HEK293T (cell line): ENCODE data around the gene WDR90.

Experiments
- CTCF ChIA-PET: fragments of 350-600 bp; formaldehyde crosslinking; extraction: SDS; loops from one replicate; lab custom pipeline; 2021; ENCODE audit warnings: antibody characterized with exemption, inconsistent platforms; lab: Yijun Ruan, JAX
- POLR2A ChIA-PET: fragments of 350-600 bp; formaldehyde crosslinking; extraction: SDS; loops from one replicate; lab custom pipeline; 2020; ENCODE audit warnings: antibody characterized with exemption, inconsistent platforms; lab: Yijun Ruan, JAX
- DNase-seq: peaks from one replicate; pipeline ENCODE4 v3.0.0; 2012; ENCODE audit warnings: mixed read lengths; ENCODE audit errors: extremely low spot score
- ARNT ChIP-seq: fragments of 450-650 bp; IDR thresholded peaks from 2 replicates; pipeline ENCODE4 v1.6.1; 2017; ENCODE audit warnings: mild to moderate bottlenecking
- BHLHE40 ChIP-seq: fragments of 450-650 bp; IDR thresholded peaks from 2 replicates; pipeline ENCODE4 v1.6.1; 2016; ENCODE audit warnings: mild to moderate bottlenecking, moderate library complexity, borderline replicate concordance
- CTBP1 ChIP-seq: fragments of 450-650 bp; IDR thresholded peaks from 2 replicates; pipeline ENCODE4 v1.6.1; 2016; ENCODE audit warnings: borderline replicate concordance
- ELF4 ChIP-seq: fragments of 450-650 bp; IDR thresholded peaks from 2 replicates; pipeline ENCODE4 v1.6.1; 2017; ENCODE audit warnings: antibody characterized with exemption
- FOXA1 ChIP-seq: fragments of 450-650 bp; IDR thresholded peaks from 2 replicates; pipeline ENCODE4 v1.6.1; 2016; ENCODE audit warnings: mild to moderate bottlenecking
- FOXK2 ChIP-seq: fragments of 450-650 bp; IDR thresholded peaks from 2 replicates; pipeline ENCODE4 v1.6.1; 2016; ENCODE audit warnings: mild to moderate bottlenecking
- FOXM1 ChIP-seq: fragments of 450-650 bp; IDR thresholded peaks from 2 replicates; pipeline ENCODE4 v1.6.1; 2017; ENCODE audit warnings: mild to moderate bottlenecking, borderline replicate concordance
- HDGF ChIP-seq: fragments of 450-650 bp; IDR thresholded peaks from 2 replicates; pipeline ENCODE4 v1.6.1; 2017; ENCODE audit warnings: antibody characterized with exemption, borderline replicate concordance
- L3MBTL2 ChIP-seq: fragments of 450-650 bp; conservative IDR thresholded peaks from 2 replicates; pipeline ENCODE4 v1.6.1; 2016; ENCODE audit warnings: mild to moderate bottlenecking
- LEF1 ChIP-seq: fragments of 450-650 bp; IDR thresholded peaks from 2 replicates; pipeline ENCODE4 v1.6.1; 2017; ENCODE audit warnings: mild to moderate bottlenecking, borderline replicate concordance
- NFRKB ChIP-seq: fragments of 450-650 bp; IDR thresholded peaks from 2 replicates; pipeline ENCODE4 v1.6.1; 2016; ENCODE audit warnings: mild to moderate bottlenecking, moderate library complexity
- PKNOX1 ChIP-seq: fragments of 450-650 bp; IDR thresholded peaks from 2 replicates; pipeline ENCODE4 v1.6.1; 2016
- SP1 ChIP-seq: fragments of 450-650 bp; IDR thresholded peaks from 2 replicates; pipeline ENCODE4 v1.6.1; 2017
- SUZ12 ChIP-seq: fragments of 450-650 bp; IDR thresholded peaks from 2 replicates; pipeline ENCODE4 v1.6.1; 2016; ENCODE audit warnings: mild to moderate bottlenecking
- TARDBP ChIP-seq: fragments of 450-650 bp; IDR thresholded peaks from 2 replicates; pipeline ENCODE4 v1.6.1; 2016
- ZNF384 ChIP-seq: fragments of 450-650 bp; IDR thresholded peaks from 2 replicates; pipeline ENCODE4 v1.6.1; 2016

WDR90 gene

DNA sequence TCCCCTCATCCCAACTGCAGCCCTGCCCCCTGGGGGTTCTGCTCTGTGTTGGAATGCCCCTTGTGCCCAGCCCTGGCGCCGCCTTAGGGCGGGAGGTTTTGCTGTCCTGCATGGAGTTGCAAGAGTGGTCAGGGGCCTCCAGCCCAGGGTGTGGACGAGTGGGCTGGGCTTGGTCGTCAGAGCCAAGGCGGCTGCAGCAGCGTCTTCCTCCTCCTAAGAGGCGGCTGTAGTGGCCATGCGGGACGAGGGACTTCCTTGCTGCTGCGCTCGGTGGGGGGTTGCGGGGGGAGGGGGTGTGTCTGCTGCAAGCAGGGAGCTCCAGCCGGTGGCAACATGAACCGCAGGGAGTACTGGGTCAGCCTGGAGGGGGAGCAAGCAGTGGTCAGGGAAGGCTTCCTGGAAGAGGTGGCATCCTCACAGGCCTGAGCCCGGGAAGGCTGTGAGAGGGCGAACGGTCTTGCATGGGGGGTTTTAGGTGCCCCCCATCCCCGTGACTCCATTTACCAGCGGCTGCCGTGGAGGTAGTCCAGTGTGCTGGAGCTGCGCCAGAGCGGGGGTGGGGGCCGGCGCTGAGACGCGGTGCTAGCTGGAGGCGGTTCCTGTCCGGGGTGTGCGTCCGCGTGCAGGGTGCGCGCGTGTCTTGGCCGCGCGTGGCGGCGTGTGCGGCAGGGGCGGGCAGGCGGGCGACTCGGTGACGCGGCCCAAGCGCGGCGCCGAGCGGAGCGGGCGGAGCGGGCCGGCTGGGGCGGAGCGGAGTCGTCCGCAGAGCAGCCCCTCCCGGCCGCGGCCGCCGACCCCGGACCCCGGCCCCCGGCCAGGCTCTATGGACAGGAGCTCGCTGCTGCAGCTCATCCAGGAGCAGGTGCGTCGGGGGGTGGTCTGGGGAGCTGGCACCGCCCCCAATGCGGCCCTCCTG, 26.1 kb downstream of the WDR90 start, which contains the start of gene RHBDL1:
Gene RHBDL1, plus strand, starts transcription at position 704 of the 916 bp plus-strand sequence. Its CDS starts 120 bp downstream, at position 824.
- TF ChIP-seq ARNT (no peak), FOXM1 (no peak), L3MBTL2 (no peak)
- ChIA-PET POLR2A (interaction anchor here (0.6 to 2.2 kb wide), 2 partner anchors 9 to 16 kb away, joined by 3 to 6 read pairs; partner anchors contain the start of gene JMJD8), CTCF (interaction anchor here (1.2 kb wide), 1 partner anchor 27 kb away, joined by 4 read pairs; the partner anchor contains the start of gene WDR90)
- peak; percentile 40 for DNase-seq

DNA sequence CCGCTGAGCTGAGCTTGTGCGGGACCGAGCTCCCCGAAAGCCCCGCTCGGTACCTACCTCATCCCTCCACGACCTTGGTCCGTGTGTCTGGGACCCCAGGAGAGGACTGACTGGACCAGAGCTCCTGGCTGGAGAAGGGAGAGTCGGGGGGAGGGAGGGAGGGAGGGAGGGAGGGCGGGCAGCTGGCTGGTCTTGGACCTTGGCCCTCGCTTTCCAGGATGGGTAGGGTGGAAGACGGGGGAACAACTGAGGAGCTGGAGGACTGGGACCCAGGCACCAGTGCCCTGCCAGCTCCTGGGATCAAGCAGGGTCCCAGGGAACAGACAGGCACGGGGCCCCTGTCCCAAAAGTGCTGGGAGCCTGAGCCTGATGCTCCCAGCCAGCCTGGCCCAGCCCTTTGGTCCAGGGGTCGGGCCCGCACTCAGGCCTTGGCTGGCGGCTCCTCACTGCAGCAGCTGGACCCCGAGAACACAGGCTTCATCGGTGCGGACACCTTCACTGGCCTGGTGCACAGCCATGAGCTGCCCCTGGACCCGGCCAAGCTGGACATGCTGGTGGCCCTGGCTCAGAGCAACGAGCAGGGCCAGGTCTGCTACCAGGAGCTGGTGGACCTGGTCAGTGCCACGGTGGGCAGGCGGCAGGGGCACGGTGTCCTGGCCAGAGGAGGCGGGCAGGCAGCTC, 26.9 kb downstream of the WDR90 start:
- no peak for DNase-seq
- ChIA-PET CTCF (interaction anchor here (1.2 kb wide), 1 partner anchor 28 kb away, joined by 4 read pairs; the partner anchor contains the start of gene WDR90), POLR2A (interaction anchor here (2.2 kb wide), 1 partner anchor 17 kb away, joined by 6 read pairs; no protein-coding TSS in a partner anchor)
- no peak for TF ChIP-seq FOXK2
- TF ChIP-seq BHLHE40: no peak
- TF ChIP-seq SUZ12: no peak
- no peak for TF ChIP-seq LEF1
- no peak for TF ChIP-seq L3MBTL2
- TF ChIP-seq HDGF: no peak
- no peak for TF ChIP-seq PKNOX1
- no peak for TF ChIP-seq NFRKB
- no peak for TF ChIP-seq CTBP1
- no peak for TF ChIP-seq ARNT
- no peak for TF ChIP-seq ZNF384
- no peak for TF ChIP-seq FOXM1
- TF ChIP-seq FOXA1: no peak
- TF ChIP-seq TARDBP: no peak
- TF ChIP-seq ELF4: no peak
- TF ChIP-seq SP1: no peak

- CTCF ChIA-PET: interaction anchor here (1.2 kb wide), 1 partner anchor 28 kb away, joined by 4 read pairs; the partner anchor contains the start of gene WDR90
- TF ChIP-seq FOXA1: no peak
- no peak for TF ChIP-seq CTBP1
- POLR2A ChIA-PET: interaction anchor here (2.2 kb wide), 1 partner anchor 17 kb away, joined by 6 read pairs; no protein-coding TSS in a partner anchor
- no peak for DNase-seq
Measured at GRCh38 chr16:676565-676902, 27.4 kb downstream of the WDR90 start.

DNA sequence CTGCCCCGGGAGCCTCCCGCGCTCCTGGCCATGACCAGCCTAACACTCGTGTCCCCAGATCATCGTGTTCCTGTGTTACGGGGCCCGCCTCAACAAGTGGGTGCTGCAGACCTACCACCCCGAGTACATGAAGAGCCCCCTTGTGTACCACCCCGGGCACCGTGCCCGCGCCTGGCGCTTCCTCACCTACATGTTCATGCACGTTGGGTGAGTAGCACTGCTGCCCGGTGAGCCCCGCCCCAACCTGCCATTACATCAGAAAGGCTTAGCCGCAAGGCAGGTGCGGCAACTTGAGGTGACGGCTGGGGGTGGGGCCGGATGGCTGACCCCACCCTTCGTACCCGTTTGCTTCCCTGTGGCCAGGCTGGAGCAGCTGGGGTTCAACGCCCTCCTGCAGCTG, 27.7 kb downstream of the WDR90 start:
- no peak for DNase-seq
- TF ChIP-seq PKNOX1 (no peak), LEF1 (no peak), NFRKB (no peak)
- CTCF ChIA-PET: no interaction called here
- POLR2A ChIA-PET: interaction anchor here (2.2 kb wide), 1 partner anchor 18 kb away, joined by 6 read pairs; no protein-coding TSS in a partner anchor

GRCh38 chr16:677316-678190, 28.4 kb downstream of the WDR90 start:
- no peak for DNase-seq
- ChIA-PET CTCF (no interaction called here), POLR2A (interaction anchor here (1.9 to 2.9 kb wide), 2 partner anchors 12 to 29 kb away, joined by 11 to 16 read pairs; partner anchors contain the start of genes WDR24 and WDR90)
- no peak for TF ChIP-seq FOXA1

DNA sequence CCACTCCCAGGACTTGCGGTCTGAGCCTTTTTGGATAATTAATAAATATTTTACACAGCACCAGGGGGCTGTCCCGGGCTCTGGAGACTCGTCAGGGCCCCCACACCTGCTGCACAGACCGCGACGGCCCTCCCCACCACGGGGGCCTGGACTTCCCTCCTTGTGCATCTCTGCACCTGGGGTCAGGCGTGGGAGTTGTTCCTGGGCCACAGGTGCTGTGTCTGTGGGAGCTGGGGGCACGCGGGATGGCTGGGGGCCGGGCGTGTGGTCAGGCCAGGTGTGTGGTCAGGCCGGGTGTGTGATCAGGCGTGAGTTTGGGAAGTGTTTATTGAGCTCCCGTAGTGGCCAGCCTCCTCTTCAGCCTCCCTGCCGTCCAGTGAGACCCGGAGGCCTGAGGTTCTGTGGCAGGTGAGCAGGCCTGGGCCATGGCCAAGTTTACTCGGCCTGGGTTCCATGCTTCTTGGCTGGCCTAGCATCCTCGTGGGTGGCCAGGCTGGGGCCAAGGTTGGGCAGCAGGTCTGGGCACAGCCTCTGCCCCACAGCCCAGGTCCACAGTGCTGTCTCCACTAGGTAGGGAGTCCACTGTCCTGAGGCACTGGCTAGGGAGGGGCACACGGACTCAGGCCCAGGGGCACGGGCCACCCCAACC, 29.2 kb downstream of the WDR90 start:
- ChIA-PET CTCF (interaction anchor here (0.7 to 1.4 kb wide), 2 partner anchors 15 to 18 kb away, joined by 5 to 9 read pairs; no protein-coding TSS in a partner anchor), POLR2A (interaction anchor here (1.9 to 2.9 kb wide), 3 partner anchors 9 to 30 kb away, joined by 9 to 16 read pairs (median 11); partner anchors contain the start of genes WDR24 and WDR90)
- no peak for DNase-seq
- TF ChIP-seq ARNT (no peak), SP1 (no peak), LEF1 (no peak), SUZ12 (no peak), HDGF (no peak), NFRKB (no peak), BHLHE40 (no peak), CTBP1 (no peak), ZNF384 (no peak), ELF4 (no peak), FOXK2 (no peak), FOXM1 (no peak), PKNOX1 (no peak), FOXA1 (no peak), L3MBTL2 (no peak)
